Activated T-helper 17 cell treated with anti-CD3 and anti-CD28 coated beads, Interleukin-2, amount 50 U/mL, for 72 hours (primary cell): ENCODE measurements around the gene KLF2. TPM values are rescaled to one million over a fixed set of nuclear protein-coding genes. Genes with fewer than 3 reads are reported as not detected.
"Not testable (repeated sequence)": the region's sequence is repeated elsewhere in the genome, so short reads cannot be mapped to it uniquely, and the experiment has no call there.

ENCODE experiments used
- ATAC-seq: fragments of 150-1000 bp; cut with Tn5 transposase; replicated peaks from 2 replicates; pipeline ENCODE4 v1.10.0; 2021; ENCODE audit warnings: mild to moderate bottlenecking, moderate library complexity
- H3K27ac Mint-ChIP-seq: one replicate; pipeline ENCODE4 v1.8.0; 2022; ENCODE audit warnings: mixed read lengths
- H3K27me3 Mint-ChIP-seq: one replicate; pipeline ENCODE4 v1.8.0; 2022; ENCODE audit warnings: mixed read lengths
- H3K36me3 Mint-ChIP-seq: one replicate; pipeline ENCODE4 v1.8.0; 2022; ENCODE audit warnings: low read depth, mild to moderate bottlenecking, mixed read lengths
- H3K4me1 Mint-ChIP-seq: one replicate; pipeline ENCODE4 v1.8.0; 2022; ENCODE audit warnings: mixed read lengths
- H3K4me3 Mint-ChIP-seq: one replicate; pipeline ENCODE4 v1.8.0; 2022; ENCODE audit warnings: mild to moderate bottlenecking, mixed read lengths
- H3K9me3 Mint-ChIP-seq: one replicate; pipeline ENCODE4 v1.8.0; 2022; ENCODE audit warnings: mixed read lengths
- total RNA-seq, 2 donors: library from RNA; stranded (reverse); gene quantifications; one replicate each; pipeline ENCODE4 v1.2.3, GENCODE V29; 2022

Gene KLF2
- total RNA-seq, 2 donors from 2014 or later: 1.9 to 9.9 TPM

- Mint-ChIP-seq H3K9me3 (no peaks in the 10 kb centered on the region), H3K36me3 (no peaks in the 10 kb centered on the region), H3K4me3 (no peak overlapping the region), H3K27ac (no peak overlapping the region), H3K27me3 (no peaks in the 10 kb centered on the region), H3K4me1 (no peaks in the 10 kb centered on the region)
- ATAC-seq: no peak
Measured at GRCh38 chr19:16297575-16298178, 26.9 kb upstream of the KLF2 start.

- Mint-ChIP-seq H3K4me1 (no peaks in the 10 kb centered on the region), H3K36me3 (no peaks in the 10 kb centered on the region), H3K27ac (no peak overlapping the region), H3K27me3 (no peaks in the 10 kb centered on the region), H3K9me3 (no peaks in the 10 kb centered on the region), H3K4me3 (no peak overlapping the region)
- no peak for ATAC-seq
Measured at GRCh38 chr19:16298334-16298733, 26.3 kb upstream of the KLF2 start.

- Mint-ChIP-seq H3K9me3 (no peaks in the 10 kb centered on the region), H3K4me1 (no peaks in the 10 kb centered on the region), H3K4me3 (no peak overlapping the region), H3K27me3 (no peaks in the 10 kb centered on the region), H3K36me3 (no peaks in the 10 kb centered on the region), H3K27ac (no peak overlapping the region)
- ATAC-seq: no peak
Measured at GRCh38 chr19:16301999-16302694, 22.5 kb upstream of the KLF2 start.

GRCh38 chr19:16303755-16304154 lies 20.9 kb upstream of the KLF2 start:
- no peak for ATAC-seq
- H3K36me3 Mint-ChIP-seq: no peaks in the 10 kb centered on the region
- H3K27me3 Mint-ChIP-seq: no peaks in the 10 kb centered on the region
- no peak overlapping the region for H3K27ac Mint-ChIP-seq
- no peak overlapping the region for H3K4me3 Mint-ChIP-seq
- no peaks in the 10 kb centered on the region for H3K4me1 Mint-ChIP-seq
- H3K9me3 Mint-ChIP-seq: no peaks in the 10 kb centered on the region

- H3K36me3 Mint-ChIP-seq, H3K27ac Mint-ChIP-seq, ATAC-seq, H3K27me3 Mint-ChIP-seq, H3K4me1 Mint-ChIP-seq, H3K9me3 Mint-ChIP-seq, H3K4me3 Mint-ChIP-seq: not testable (repeated sequence)
Measured at GRCh38 chr19:16304511-16304910, 20.1 kb upstream of the KLF2 start.

- not testable (repeated sequence) for H3K27ac Mint-ChIP-seq, H3K9me3 Mint-ChIP-seq, H3K36me3 Mint-ChIP-seq, H3K27me3 Mint-ChIP-seq, H3K4me1 Mint-ChIP-seq, ATAC-seq, H3K4me3 Mint-ChIP-seq
Measured at GRCh38 chr19:16305060-16305459, 19.6 kb upstream of the KLF2 start.

GRCh38 chr19:16306728-16307402 lies 17.8 kb upstream of the KLF2 start:
- Mint-ChIP-seq H3K27me3 (no peaks in the 10 kb centered on the region), H3K27ac (no peak overlapping the region), H3K4me1 (no peaks in the 10 kb centered on the region), H3K36me3 (no peaks in the 10 kb centered on the region), H3K4me3 (no peak overlapping the region), H3K9me3 (no peaks in the 10 kb centered on the region)
- ATAC-seq: no peak

GRCh38 chr19:16308081-16308480 lies 16.5 kb upstream of the KLF2 start:
- H3K27ac Mint-ChIP-seq: no peak overlapping the region
- H3K9me3 Mint-ChIP-seq: no peaks in the 10 kb centered on the region
- no peak for ATAC-seq
- no peaks in the 10 kb centered on the region for H3K4me1 Mint-ChIP-seq
- H3K4me3 Mint-ChIP-seq: no peak overlapping the region
- H3K36me3 Mint-ChIP-seq: no peaks in the 10 kb centered on the region
- H3K27me3 Mint-ChIP-seq: no peaks in the 10 kb centered on the region

- H3K9me3 Mint-ChIP-seq: no peaks in the 10 kb centered on the region
- H3K27ac Mint-ChIP-seq: no peak overlapping the region
- H3K4me1 Mint-ChIP-seq: no peaks in the 10 kb centered on the region
- no peaks in the 10 kb centered on the region for H3K27me3 Mint-ChIP-seq
- no peaks in the 10 kb centered on the region for H3K36me3 Mint-ChIP-seq
- ATAC-seq: no peak
- no peak overlapping the region for H3K4me3 Mint-ChIP-seq
Measured at GRCh38 chr19:16309643-16310042, 15.0 kb upstream of the KLF2 start.

- Mint-ChIP-seq H3K4me1 (no peaks in the 10 kb centered on the region), H3K36me3 (no peaks in the 10 kb centered on the region), H3K27me3 (no peaks in the 10 kb centered on the region), H3K9me3 (no peaks in the 10 kb centered on the region), H3K4me3 (no peak overlapping the region), H3K27ac (no peak overlapping the region)
- ATAC-seq: no peak
Measured at GRCh38 chr19:16315825-16316505, 8.7 kb upstream of the KLF2 start.

GRCh38 chr19:16316506-16316882 lies 8.1 kb upstream of the KLF2 start:
- Mint-ChIP-seq H3K4me1 (no peaks in the 10 kb centered on the region), H3K4me3 (no peak overlapping the region), H3K27me3 (no peaks in the 10 kb centered on the region), H3K27ac (no peak overlapping the region), H3K9me3 (no peaks in the 10 kb centered on the region), H3K36me3 (no peaks in the 10 kb centered on the region)
- ATAC-seq: no peak

- Mint-ChIP-seq H3K27ac (no peak overlapping the region), H3K9me3 (no peaks in the 10 kb centered on the region)
Measured at GRCh38 chr19:16319481-16319880, 5.1 kb upstream of the KLF2 start.

GRCh38 chr19:16320987-16321386 lies 3.6 kb upstream of the KLF2 start:
- H3K9me3 Mint-ChIP-seq: no peaks in the 10 kb centered on the region
- peaks cover 3% of the 10 kb centered on the region for H3K36me3 Mint-ChIP-seq
- H3K27me3 Mint-ChIP-seq: peaks cover 2% of the 10 kb centered on the region
- H3K4me1 Mint-ChIP-seq: peaks cover 3% of the 10 kb centered on the region
- ATAC-seq: no peak
- no peak overlapping the region for H3K4me3 Mint-ChIP-seq
- no peak overlapping the region for H3K27ac Mint-ChIP-seq

More at GRCh38 chr19:16319481-16319880, 5.1 kb upstream of the KLF2 start:
- Mint-ChIP-seq H3K4me1 (no peaks in the 10 kb centered on the region), H3K4me3 (no peak overlapping the region), H3K27me3 (no peaks in the 10 kb centered on the region), H3K36me3 (no peaks in the 10 kb centered on the region)
- ATAC-seq: no peak

GRCh38 chr19:16325161-16325527 lies 518 bp downstream of the KLF2 start:
- Mint-ChIP-seq H3K27me3 (peaks cover 12% of the 10 kb centered on the region), H3K4me3 (no peak overlapping the region), H3K4me1 (peaks cover 26% of the 10 kb centered on the region), H3K36me3 (peaks cover 30% of the 10 kb centered on the region), H3K27ac (no peak overlapping the region), H3K9me3 (no peaks in the 10 kb centered on the region)
- ATAC-seq: no peak
